PC-9 (cell line): Measurements from ENCODE around the gene TSHZ2.

ENCODE experiments used
- CTCF ChIP-seq: fragments of 200-600 bp; sonication (generic); conservative IDR thresholded peaks from 2 replicates; pipeline ENCODE4 v1.6.1; 2017; ENCODE audit warnings: mixed run types, antibody characterized with exemption, mild to moderate bottlenecking, moderate library complexity
- EZH2 ChIP-seq: fragments of 200-600 bp; sonication (generic); IDR thresholded peaks from 2 replicates; pipeline ENCODE4 v1.8.0; 2017; ENCODE audit warnings: antibody characterized with exemption, low read depth

GRCh38 chr20:53510704-53511103 lies 538.5 kb downstream of the TSHZ2 start:
- TF ChIP-seq CTCF, result no peak
- no peak for TF ChIP-seq EZH2
